Loucy (cell line): ENCODE results near the gene FADD.

Experiments used
- CTCF ChIP-seq: fragments of 200-600 bp; sonication (generic); conservative IDR thresholded peaks from 2 replicates; pipeline ENCODE4 v1.5.1; 2014; ENCODE audit warnings: mild to moderate bottlenecking, antibody characterized with exemption, low read length
- EZH2phosphoT487 ChIP-seq: fragments of 200-600 bp; IDR thresholded peaks from 2 replicates; pipeline ENCODE4 v1.6.1; 2018; ENCODE audit warnings: antibody characterized with exemption, mild to moderate bottlenecking, moderate library complexity, borderline replicate concordance

DNA sequence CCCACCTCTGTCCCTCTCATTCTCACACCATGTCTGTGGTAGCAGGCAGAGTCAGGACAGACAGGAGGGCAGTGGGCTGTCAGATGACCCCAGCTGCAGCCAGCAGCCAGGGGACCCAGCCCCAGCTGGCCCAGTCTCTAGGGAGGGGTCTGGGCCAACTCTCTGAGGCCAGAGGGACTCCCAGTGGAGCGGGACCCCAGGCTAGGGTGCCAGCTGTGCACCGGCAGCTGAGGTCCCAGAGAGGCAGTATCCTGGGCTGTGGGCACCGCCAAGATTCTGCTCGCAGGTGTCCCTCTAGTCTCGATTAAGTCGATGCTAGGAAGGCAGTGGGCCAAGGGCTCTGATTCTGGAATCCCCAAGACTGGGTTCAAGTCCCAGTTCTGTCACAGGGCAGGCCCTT, 16.7 kb upstream of the FADD start:
- TF ChIP-seq CTCF, result no peak
- no peak for TF ChIP-seq EZH2phosphoT487
